CD4-positive, CD25-positive, alpha-beta regulatory T cell (primary cell): Measurements from ENCODE around the gene ACR. TPM values are rescaled to one million over a fixed set of nuclear protein-coding genes. Genes with fewer than 3 reads are reported as not detected.

Source experiments
- ATAC-seq, 2 donors: fragments of 150-1000 bp; cut with Tn5 transposase; one replicate each; pipeline ENCODE4 v1.10.0; 2021; ENCODE audit warnings: low read depth in 2 of 2, moderate number of reproducible peaks in 2 of 2, moderate library complexity in 1 of 2
- DNase-seq, 3 donors: peaks; one replicate each; pipeline versions ENCODE4 v3.0.0 to v3.0.0-alpha.2; 2012 to 2022; ENCODE audit warnings: mixed read lengths in 1 of 3
- H3K27ac ChIP-seq: one replicate; pipeline ENCODE4 v1.7.0; 2013; ENCODE audit warnings: mild to moderate bottlenecking, low read length; ENCODE audit not compliant: insufficient read depth, poor library complexity, severe bottlenecking
- H3K27me3 ChIP-seq: one replicate; pipeline ENCODE4 v1.7.0; 2013; ENCODE audit warnings: low read length; ENCODE audit not compliant: control insufficient read depth, insufficient read depth
- H3K36me3 ChIP-seq: one replicate; pipeline ENCODE4 v1.7.0; 2013; ENCODE audit warnings: mild to moderate bottlenecking, low read length, moderate library complexity; ENCODE audit not compliant: control insufficient read depth, insufficient read depth
- H3K4me1 ChIP-seq: 2 replicates; pipeline ENCODE4 v1.7.0; 2013; ENCODE audit warnings: mild to moderate bottlenecking, low read length; ENCODE audit not compliant: insufficient read depth, control insufficient read depth, poor library complexity, severe bottlenecking
- H3K4me3 ChIP-seq: one replicate; pipeline ENCODE4 v1.7.0; 2013; ENCODE audit warnings: low read depth, mild to moderate bottlenecking, low read length, moderate library complexity
- H3K9me3 ChIP-seq, 2 experiments: 1 replicate in 1 of 2; 2 replicates in 1 of 2; pipeline ENCODE4 v1.7.0; 2013; ENCODE audit warnings: low read length in 2 of 2, mild to moderate bottlenecking in 1 of 2, moderate library complexity in 1 of 2; ENCODE audit not compliant: control insufficient read depth in 2 of 2
- H3K27ac Mint-ChIP-seq, 3 donors: one replicate each; pipeline ENCODE4 v1.8.0; 2020 to 2022; ENCODE audit warnings: mild to moderate bottlenecking in 3 of 3, mixed read lengths in 3 of 3, moderate library complexity in 2 of 3
- H3K27me3 Mint-ChIP-seq: one replicate; pipeline ENCODE4 v1.8.0; 2022; ENCODE audit warnings: mild to moderate bottlenecking, mixed read lengths
- H3K36me3 Mint-ChIP-seq: one replicate; pipeline ENCODE4 v1.8.0; 2020; ENCODE audit warnings: mixed read lengths
- H3K4me1 Mint-ChIP-seq, 4 donors: one replicate each; pipeline ENCODE4 v1.8.0; 2020 to 2022; ENCODE audit warnings: mixed read lengths in 4 of 4, mild to moderate bottlenecking in 1 of 4
- H3K4me3 Mint-ChIP-seq, 4 donors: one replicate each; pipeline ENCODE4 v1.8.0; 2020 to 2022; ENCODE audit warnings: mild to moderate bottlenecking in 4 of 4, mixed read lengths in 4 of 4, moderate library complexity in 3 of 4
- H3K9me3 Mint-ChIP-seq, 7 donors: one replicate each; pipeline ENCODE4 v1.8.0; 2020 to 2022; ENCODE audit warnings: mixed read lengths in 7 of 7, mild to moderate bottlenecking in 3 of 7, moderate library complexity in 2 of 7
- polyA plus RNA-seq, 4 donors: library from polyadenylated mRNA; unstranded; fragments of 300-500 nt; fragmentation: Illumina TruSeq; gene quantifications; one replicate each; pipeline ENCODE4 v1.2.3, GENCODE V29; 2021
- total RNA-seq: library from RNA; stranded (reverse); gene quantifications from one replicate; pipeline ENCODE4 v1.2.3, GENCODE V29; 2022

ACR gene
- total RNA-seq, result not detected
- polyA plus RNA-seq, result not detected

DNA sequence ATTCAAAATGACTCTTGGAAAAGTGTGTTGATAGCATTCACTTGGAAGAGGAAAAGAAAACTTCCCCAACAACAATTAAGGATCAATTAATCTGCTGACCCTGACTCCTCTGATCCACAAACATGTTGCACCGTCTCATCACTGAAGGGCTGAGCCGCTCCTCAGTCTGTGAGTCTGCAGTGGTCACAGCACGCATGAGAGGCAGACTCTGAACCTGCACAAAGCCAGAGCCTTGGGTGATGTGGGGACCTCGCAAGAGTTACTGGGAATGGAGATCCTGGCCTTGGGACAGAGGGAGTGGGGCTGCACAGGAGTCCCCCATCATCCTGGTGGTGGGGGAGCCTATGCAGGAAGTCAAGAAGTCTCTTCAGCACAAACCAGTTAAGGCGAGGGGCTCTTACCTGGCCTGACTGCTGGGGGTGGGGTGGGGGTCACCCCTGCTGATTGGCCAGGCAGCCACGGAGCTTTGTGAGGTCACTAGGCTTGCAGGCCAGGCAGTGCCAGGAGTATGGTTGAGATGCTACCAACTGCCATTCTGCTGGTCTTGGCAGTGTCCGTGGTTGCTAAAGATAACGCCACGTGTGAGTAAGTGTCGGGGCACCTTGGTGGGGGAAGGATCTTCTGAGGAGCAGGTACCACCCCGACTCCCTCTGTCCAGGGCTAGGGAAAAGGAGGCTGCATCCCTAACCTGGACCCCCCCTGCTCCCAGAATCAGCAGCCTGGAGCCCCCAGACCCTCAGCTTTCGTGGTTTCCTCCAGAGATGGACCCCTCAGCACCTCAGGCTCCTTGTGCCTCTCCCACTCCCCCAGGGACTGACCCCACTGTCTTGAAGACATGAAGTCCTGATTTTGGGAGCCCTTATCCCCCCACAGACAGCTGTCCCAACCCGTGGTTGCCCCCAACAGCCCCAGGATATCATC is at the start of gene ACR:
ACR (plus strand) TSS at position 477 of the 921 bp plus-strand sequence; CDS start at position 509, 32 bp downstream.
- Mint-ChIP-seq H3K4me3 (no peak within 1 kb of the TSS), H3K27me3 (peaks cover 13% of the 10 kb centered on the region), H3K9me3 (no peaks in the 10 kb centered on the region), H3K27ac (peak within 1 kb of the TSS in 1 of 3 donors; percentile 69), H3K36me3 (no peaks in the 10 kb centered on the region), H3K4me1 (peaks cover 0 to 9% (median 0%) of the 10 kb centered on the region in 4 donors)
- Histone ChIP-seq H3K4me1 (no peaks in the 10 kb centered on the region), H3K36me3 (no peaks in the 10 kb centered on the region), H3K9me3 (no peaks in the 10 kb centered on the region), H3K27me3 (no peaks in the 10 kb centered on the region), H3K27ac (no peak within 1 kb of the TSS), H3K4me3 (no peak within 1 kb of the TSS)
- ATAC-seq (no peak), DNase-seq (no peak)

- Mint-ChIP-seq H3K36me3 (no peaks in the 10 kb centered on the region), H3K27me3 (peaks cover 36% of the 10 kb centered on the region), H3K4me3 (no peak overlapping the region), H3K27ac (peak overlapping the region in 1 of 3 donors; percentile 22), H3K4me1 (peaks cover 0 to 14% (median 0%) of the 10 kb centered on the region in 4 donors), H3K9me3 (peaks cover 0 to 11% (median 0%) of the 10 kb centered on the region in 7 donors)
- ATAC-seq, result no peak
- H3K9me3 ChIP-seq, result peaks cover 0 to 2% of the 10 kb centered on the region in 2 experiments
- no peak for DNase-seq
- H3K4me3 ChIP-seq, result no peak overlapping the region
- no peaks in the 10 kb centered on the region for H3K4me1 ChIP-seq
- no peak overlapping the region for H3K27ac ChIP-seq
- H3K36me3 ChIP-seq, result no peaks in the 10 kb centered on the region
- no peaks in the 10 kb centered on the region for H3K27me3 ChIP-seq
Measured at GRCh38 chr22:50688448-50688847, 49.6 kb upstream of the ACR start.

- no peak overlapping the region for H3K4me3 ChIP-seq
- peaks cover 0 to 11% (median 0%) of the 10 kb centered on the region in 7 donors for H3K9me3 Mint-ChIP-seq
- H3K27ac Mint-ChIP-seq, result no peak overlapping the region
- peaks cover 0 to 19% (median 0%) of the 10 kb centered on the region in 4 donors for H3K4me1 Mint-ChIP-seq
- peaks cover 36% of the 10 kb centered on the region for H3K27me3 Mint-ChIP-seq
- H3K27ac ChIP-seq, result no peak overlapping the region
- H3K36me3 ChIP-seq, result no peaks in the 10 kb centered on the region
- DNase-seq, result peak in 2 of 3 donors; percentile 31 to 55
- no peaks in the 10 kb centered on the region for H3K36me3 Mint-ChIP-seq
- peaks cover 0 to 2% of the 10 kb centered on the region in 2 experiments for H3K9me3 ChIP-seq
- H3K4me3 Mint-ChIP-seq, result no peak overlapping the region
- H3K27me3 ChIP-seq, result no peaks in the 10 kb centered on the region
- no peaks in the 10 kb centered on the region for H3K4me1 ChIP-seq
- ATAC-seq, result no peak
Measured at GRCh38 chr22:50691521-50691920, 46.5 kb upstream of the ACR start.

GRCh38 chr22:50693462-50693861 is 44.5 kb upstream of the ACR start:
- H3K27ac ChIP-seq, result no peak overlapping the region
- Mint-ChIP-seq H3K27me3 (peaks cover 31% of the 10 kb centered on the region), H3K27ac (no peak overlapping the region), H3K9me3 (peaks cover 0 to 11% (median 0%) of the 10 kb centered on the region in 7 donors), H3K4me3 (no peak overlapping the region), H3K36me3 (no peaks in the 10 kb centered on the region), H3K4me1 (peaks cover 0 to 19% (median 0%) of the 10 kb centered on the region in 4 donors)
- H3K4me3 ChIP-seq, result no peak overlapping the region
- no peaks in the 10 kb centered on the region for H3K36me3 ChIP-seq
- DNase-seq (no peak), ATAC-seq (no peak)
- H3K9me3 ChIP-seq, result peaks cover 0 to 2% of the 10 kb centered on the region in 2 experiments
- H3K4me1 ChIP-seq, result no peaks in the 10 kb centered on the region
- no peaks in the 10 kb centered on the region for H3K27me3 ChIP-seq

- no peak overlapping the region for H3K4me3 ChIP-seq
- no peaks in the 10 kb centered on the region for H3K36me3 ChIP-seq
- Mint-ChIP-seq H3K4me3 (no peak overlapping the region), H3K9me3 (peaks cover 0 to 11% (median 0%) of the 10 kb centered on the region in 7 donors), H3K27ac (no peak overlapping the region), H3K36me3 (no peaks in the 10 kb centered on the region), H3K4me1 (peaks cover 0 to 19% (median 0%) of the 10 kb centered on the region in 4 donors), H3K27me3 (peaks cover 31% of the 10 kb centered on the region)
- peaks cover 0 to 2% of the 10 kb centered on the region in 2 experiments for H3K9me3 ChIP-seq
- H3K27me3 ChIP-seq, result no peaks in the 10 kb centered on the region
- DNase-seq (peak in 1 of 3 donors; percentile 16), ATAC-seq (no peak)
- no peak overlapping the region for H3K27ac ChIP-seq
- H3K4me1 ChIP-seq, result no peaks in the 10 kb centered on the region
Measured at GRCh38 chr22:50694099-50694605, 43.9 kb upstream of the ACR start.

- Mint-ChIP-seq H3K36me3 (no peaks in the 10 kb centered on the region), H3K4me3 (no peak overlapping the region), H3K4me1 (peaks cover 0 to 19% (median 0%) of the 10 kb centered on the region in 4 donors), H3K27me3 (peaks cover 31% of the 10 kb centered on the region), H3K9me3 (peaks cover 0 to 11% (median 0%) of the 10 kb centered on the region in 7 donors), H3K27ac (no peak overlapping the region)
- Histone ChIP-seq H3K27me3 (no peaks in the 10 kb centered on the region), H3K4me1 (no peaks in the 10 kb centered on the region), H3K4me3 (no peak overlapping the region), H3K36me3 (no peaks in the 10 kb centered on the region), H3K9me3 (peaks cover 0 to 2% of the 10 kb centered on the region in 2 experiments), H3K27ac (no peak overlapping the region)
- DNase-seq (no peak), ATAC-seq (no peak)
Measured at GRCh38 chr22:50694766-50695420, 43.1 kb upstream of the ACR start.

- ATAC-seq (no peak), DNase-seq (no peak)
- peaks cover 31% of the 10 kb centered on the region for H3K27me3 Mint-ChIP-seq
- peaks cover 0 to 11% (median 0%) of the 10 kb centered on the region in 7 donors for H3K9me3 Mint-ChIP-seq
- Histone ChIP-seq H3K4me1 (no peaks in the 10 kb centered on the region), H3K4me3 (no peak overlapping the region), H3K9me3 (peaks cover 0 to 2% of the 10 kb centered on the region in 2 experiments), H3K27ac (no peak overlapping the region), H3K27me3 (no peaks in the 10 kb centered on the region), H3K36me3 (no peaks in the 10 kb centered on the region)
- H3K4me1 Mint-ChIP-seq, result peaks cover 0 to 19% (median 0%) of the 10 kb centered on the region in 4 donors
- no peaks in the 10 kb centered on the region for H3K36me3 Mint-ChIP-seq
- no peak overlapping the region for H3K4me3 Mint-ChIP-seq
- H3K27ac Mint-ChIP-seq, result no peak overlapping the region
Measured at GRCh38 chr22:50695421-50696250, 42.4 kb upstream of the ACR start.
